ENCODE data around the gene STARD3NL. TPM values are rescaled to one million over a fixed set of nuclear protein-coding genes. Genes with fewer than 3 reads are reported as not detected.

The STARD3NL gene
- total and polyA plus RNA-seq, 2 of the 13 experiments (the other 11 are each of a cell fraction or from before 2014, with no cell fraction given) = 37.3 to 42.3 TPM

GRCh38 chr7:38178004-38178694, at the start of gene STARD3NL (continued):
- no peak for TF ChIP-seq DNMT1 (CRISPR knock-in tag; IDR thresholded peaks at IDR 0.05)
- TF ChIP-seq KLF9 (CRISPR knock-in tag; IDR thresholded peaks at IDR 0.05; ENCODE audit: low read depth) = no peak
- TF ChIP-seq ZNF17 (CRISPR knock-in tag; IDR thresholded peaks at IDR 0.05) = no peak
- no peak; the same call in 1 of the 2 replicates for TF ChIP-seq ZNF75D (CRISPR knock-in tag; IDR thresholded peaks at IDR 0.05; ENCODE audit: borderline replicate concordance)
- TF ChIP-seq ONECUT2 (CRISPR knock-in tag; IDR thresholded peaks at IDR 0.05) = no peak
- no peak for TF ChIP-seq ZNF766 (CRISPR knock-in tag; IDR thresholded peaks at IDR 0.05; ENCODE audit: borderline replicate concordance)
- no peak for TF ChIP-seq RFX3 (CRISPR knock-in tag; IDR thresholded peaks at IDR 0.05)
- no peak for TF ChIP-seq ZNF724P (CRISPR knock-in tag; IDR thresholded peaks at IDR 0.05; ENCODE audit: borderline replicate concordance)
- TF ChIP-seq PHF5A (CRISPR knock-in tag; IDR thresholded peaks at IDR 0.05; ENCODE audit: low read depth, unreplicated experiment) = no peak
- peak; percentile 79; the same call in 1 of the 2 replicates for TF ChIP-seq PBX3 (CRISPR knock-in tag; IDR thresholded peaks at IDR 0.05; ENCODE audit: borderline replicate concordance)
- TF ChIP-seq BCL6 (CRISPR knock-in tag; IDR thresholded peaks at IDR 0.05) = no peak
- no peak for TF ChIP-seq CBX5 (CRISPR knock-in tag; IDR thresholded peaks at IDR 0.05; ENCODE audit: borderline replicate concordance)
- TF ChIP-seq CAMTA2 (CRISPR knock-in tag; IDR thresholded peaks at IDR 0.05; ENCODE audit: borderline replicate concordance) = no peak
- no peak for TF ChIP-seq E2F2 (CRISPR knock-in tag; IDR thresholded peaks at IDR 0.05; ENCODE audit: borderline replicate concordance)
- no peak for TF ChIP-seq JARID2 (CRISPR knock-in tag; IDR thresholded peaks at IDR 0.05; ENCODE audit: insufficient replicate concordance)
- TF ChIP-seq HMG20B (CRISPR knock-in tag; conservative IDR thresholded peaks at IDR 0.05) = 0 out of 2 replicates have a peak, but pooled peaks have one; percentile 55
- TF ChIP-seq AFF4 (CRISPR knock-in tag; IDR thresholded peaks at IDR 0.05) = no peak
- no peak for TF ChIP-seq ZNF879 (CRISPR knock-in tag; IDR thresholded peaks at IDR 0.05)
- TF ChIP-seq TAF15 (IDR thresholded peaks at IDR 0.05; ENCODE audit: low read depth, low read length, poor library complexity, severe bottlenecking) = no peak
- peak; percentile 76; the same call in 1 of the 2 replicates for TF ChIP-seq POGK (CRISPR knock-in tag; conservative IDR thresholded peaks at IDR 0.05)
- no peak for TF ChIP-seq ZNF678 (CRISPR knock-in tag; IDR thresholded peaks at IDR 0.05)
- peak; percentile 69 for TF ChIP-seq DR1 (CRISPR knock-in tag; IDR thresholded peaks at IDR 0.05)
- no peak for TF ChIP-seq SRY (CRISPR knock-in tag; IDR thresholded peaks at IDR 0.05)
